GM10248 (cell line): ENCODE results near the gene PTPRR.

Experiments used
- CTCF ChIA-PET: fragments of 300-600 bp; sonication (Branson Sonifier 250); formaldehyde crosslinking; extraction: SDS; loops from one replicate; lab custom pipeline; 2021; ENCODE audit warnings: antibody characterized with exemption; lab: Yijun Ruan, JAX
- POLR2A ChIA-PET: fragments of 350-650 bp; sonication (Branson Sonifier 250); formaldehyde crosslinking; extraction: SDS; loops from one replicate; lab custom pipeline; 2020; ENCODE audit warnings: antibody characterized with exemption; lab: Yijun Ruan, JAX
- DNase-seq: peaks from one replicate; pipeline ENCODE4 v3.0.0; 2012; ENCODE audit errors: extremely low spot score
- TF ChIP-seq, protein P1 (sequence below): IDR thresholded peaks from 2 replicates; pipeline ENCODE4 v1.5.1; 2012; ENCODE audit warnings: mild to moderate bottlenecking, low read depth; ENCODE audit errors: extremely low read depth, missing control alignments, control extremely low read depth

PTPRR gene

DNA sequence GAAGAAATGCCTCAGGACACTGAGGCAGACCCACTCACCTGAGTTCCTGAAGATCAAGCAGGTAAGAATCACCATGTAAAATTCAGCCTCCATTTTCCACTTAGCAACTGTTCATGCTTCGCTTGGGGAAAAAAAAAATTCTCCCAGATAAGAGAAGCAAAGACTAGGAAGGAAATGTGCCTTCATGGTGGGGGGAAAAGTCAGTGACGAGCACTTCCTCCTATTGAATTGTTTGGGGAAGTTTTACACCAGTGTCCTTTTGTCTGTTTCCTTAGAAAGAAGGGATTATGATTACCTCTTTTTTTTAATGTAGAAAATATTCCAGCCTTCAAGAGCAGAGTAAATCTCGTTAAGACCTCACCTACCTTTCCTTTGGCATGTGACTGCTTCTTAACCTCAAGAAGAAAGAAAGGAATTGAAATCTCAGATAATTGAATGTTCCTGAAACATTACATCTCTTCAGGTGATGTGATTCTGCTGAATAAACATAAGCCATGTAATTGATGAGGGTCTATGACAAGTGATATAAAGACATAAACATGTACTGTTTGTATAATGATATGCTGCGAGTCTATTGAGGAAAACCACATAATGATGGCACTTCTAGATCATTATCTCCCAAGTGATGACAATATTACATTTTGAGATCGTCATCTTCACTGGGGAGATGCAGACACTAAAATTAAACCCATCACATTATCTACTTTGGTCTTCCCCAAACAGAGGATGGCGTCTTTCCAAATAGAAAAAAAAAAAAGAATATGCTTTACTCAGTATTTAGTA lies 283.0 kb downstream of the PTPRR start, which contains the start of gene PTPRB:
TSS of gene PTPRB (minus strand) at position 127 of the 783 bp plus-strand sequence. CDS start at position 93, 34 bp downstream.
- TF ChIP-seq, protein P1, sequence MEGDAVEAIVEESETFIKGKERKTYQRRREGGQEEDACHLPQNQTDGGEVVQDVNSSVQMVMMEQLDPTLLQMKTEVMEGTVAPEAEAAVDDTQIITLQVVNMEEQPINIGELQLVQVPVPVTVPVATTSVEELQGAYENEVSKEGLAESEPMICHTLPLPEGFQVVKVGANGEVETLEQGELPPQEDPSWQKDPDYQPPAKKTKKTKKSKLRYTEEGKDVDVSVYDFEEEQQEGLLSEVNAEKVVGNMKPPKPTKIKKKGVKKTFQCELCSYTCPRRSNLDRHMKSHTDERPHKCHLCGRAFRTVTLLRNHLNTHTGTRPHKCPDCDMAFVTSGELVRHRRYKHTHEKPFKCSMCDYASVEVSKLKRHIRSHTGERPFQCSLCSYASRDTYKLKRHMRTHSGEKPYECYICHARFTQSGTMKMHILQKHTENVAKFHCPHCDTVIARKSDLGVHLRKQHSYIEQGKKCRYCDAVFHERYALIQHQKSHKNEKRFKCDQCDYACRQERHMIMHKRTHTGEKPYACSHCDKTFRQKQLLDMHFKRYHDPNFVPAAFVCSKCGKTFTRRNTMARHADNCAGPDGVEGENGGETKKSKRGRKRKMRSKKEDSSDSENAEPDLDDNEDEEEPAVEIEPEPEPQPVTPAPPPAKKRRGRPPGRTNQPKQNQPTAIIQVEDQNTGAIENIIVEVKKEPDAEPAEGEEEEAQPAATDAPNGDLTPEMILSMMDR: no peak
- no peak for DNase-seq
- ChIA-PET POLR2A (no interaction called here), CTCF (no interaction called here)

GRCh38 chr12:70635755-70636154 lies 284.8 kb downstream of the PTPRR start:
- no peak for DNase-seq
- TF ChIP-seq, protein P1: no peak
- CTCF ChIA-PET: interaction anchor here (0.9 to 1.7 kb wide), 4 partner anchors 11 to 735 kb away, joined by 3 to 6 read pairs (median 3); no protein-coding TSS in a partner anchor
- POLR2A ChIA-PET: no interaction called here

DNA sequence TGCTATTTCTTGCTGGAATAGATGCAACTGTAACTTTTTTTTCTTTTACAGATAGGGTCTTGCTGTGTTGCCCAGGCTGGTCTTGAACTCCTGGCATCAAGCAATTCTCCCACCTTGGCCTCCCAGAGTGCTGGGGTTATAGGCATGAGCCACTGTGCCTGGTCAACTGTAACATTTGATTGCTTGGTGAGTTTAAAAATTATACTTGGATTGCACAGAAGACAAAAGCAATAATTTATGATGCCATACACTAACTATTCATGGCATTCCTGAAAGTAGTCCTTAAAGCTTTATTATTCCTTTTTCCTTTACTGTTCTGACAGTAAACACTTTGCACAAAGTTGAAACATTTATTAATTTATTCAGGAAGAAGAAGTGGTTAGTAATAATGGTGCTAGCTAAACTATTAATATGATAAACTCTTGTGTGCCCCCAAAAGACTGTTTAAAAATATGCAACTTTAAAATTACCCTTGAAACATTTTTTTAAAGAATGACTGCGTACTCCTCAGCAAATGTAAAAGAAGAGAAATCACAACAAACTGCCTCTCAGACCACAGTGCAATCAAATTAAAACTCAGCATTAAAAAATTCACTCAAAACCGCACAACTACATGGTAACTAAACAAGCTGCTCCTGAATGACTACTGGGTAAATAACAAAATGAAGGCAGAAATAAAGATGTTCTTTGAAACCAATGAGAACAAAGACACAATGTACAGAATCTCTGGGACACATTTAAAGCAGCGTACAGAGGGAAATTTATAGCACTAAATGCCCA lies 291.6 kb downstream of the PTPRR start:
- no peak for DNase-seq
- ChIA-PET CTCF (interaction anchor here (1.8 to 3.8 kb wide), 2 partner anchors 9 to 10 kb away, joined by 4 to 15 read pairs; no protein-coding TSS in a partner anchor), POLR2A (no interaction called here)
- TF ChIP-seq, protein P1: no peak

GRCh38 chr12:70627677-70628076 lies 292.9 kb downstream of the PTPRR start:
- TF ChIP-seq, protein P1: no peak
- CTCF ChIA-PET: interaction anchor here (3.8 kb wide), 1 partner anchor 8 kb away, joined by 15 read pairs; no protein-coding TSS in a partner anchor
- no peak for DNase-seq
- POLR2A ChIA-PET: no interaction called here

- TF ChIP-seq, protein P1: no peak
- no peak for DNase-seq
- ChIA-PET CTCF (no interaction called here), POLR2A (no interaction called here)
Observed at GRCh38 chr12:70626180-70626579, 294.4 kb downstream of the PTPRR start.

DNA sequence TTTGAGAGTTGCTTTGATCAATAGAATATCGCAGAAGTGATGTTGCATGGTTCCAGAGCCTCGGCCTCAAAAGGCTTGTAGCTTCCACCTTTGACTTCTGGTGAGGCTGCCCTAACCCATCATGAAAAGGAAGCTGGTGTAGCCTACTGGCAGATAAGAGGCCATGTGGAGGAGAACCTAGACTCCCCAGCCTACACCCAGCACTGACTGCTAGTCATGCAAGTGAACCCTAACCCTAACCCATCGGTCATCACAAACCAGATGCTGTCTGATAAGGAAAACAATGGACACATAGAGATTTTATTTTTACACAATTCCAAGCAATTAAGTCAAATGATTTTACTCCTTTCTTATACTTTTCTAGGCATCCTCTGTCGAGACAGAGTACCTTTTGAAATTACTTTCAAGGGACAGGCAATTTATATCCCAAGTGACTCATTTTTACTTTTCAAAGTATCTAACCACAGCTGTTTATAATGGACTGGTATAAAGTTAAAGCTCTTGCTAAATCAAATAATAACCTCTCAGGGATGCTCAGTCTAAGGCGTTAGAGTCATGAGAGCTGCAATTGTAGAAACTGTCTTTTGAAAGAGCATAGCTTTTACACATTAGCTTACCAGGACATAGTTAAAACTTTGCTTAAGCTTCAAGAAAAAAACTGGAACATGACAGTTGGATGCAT lies 300.9 kb downstream of the PTPRR start:
- ChIA-PET CTCF (interaction anchor here (1.1 to 3.2 kb wide), 4 partner anchors 9 to 20 kb away, joined by 3 to 15 read pairs (median 4); no protein-coding TSS in a partner anchor), POLR2A (no interaction called here)
- TF ChIP-seq, protein P1: no peak
- no peak for DNase-seq
